22Rv1 (cell line): ENCODE measurements around the gene GRM7.

Source experiments
- H3K27ac ChIP-seq: fragments of 450-650 bp; 2 replicates; pipeline ENCODE4 v1.5.1; 2017
- CTCF ChIP-seq: fragments of 450-650 bp; IDR thresholded peaks from 2 replicates; pipeline ENCODE4 v1.5.1; 2017; ENCODE audit warnings: mild to moderate bottlenecking
- ZFX ChIP-seq: fragments of 450-650 bp; IDR thresholded peaks from 2 replicates; pipeline ENCODE4 v1.6.1; 2017; ENCODE audit warnings: antibody characterized with exemption, borderline replicate concordance

GRM7 gene

DNA sequence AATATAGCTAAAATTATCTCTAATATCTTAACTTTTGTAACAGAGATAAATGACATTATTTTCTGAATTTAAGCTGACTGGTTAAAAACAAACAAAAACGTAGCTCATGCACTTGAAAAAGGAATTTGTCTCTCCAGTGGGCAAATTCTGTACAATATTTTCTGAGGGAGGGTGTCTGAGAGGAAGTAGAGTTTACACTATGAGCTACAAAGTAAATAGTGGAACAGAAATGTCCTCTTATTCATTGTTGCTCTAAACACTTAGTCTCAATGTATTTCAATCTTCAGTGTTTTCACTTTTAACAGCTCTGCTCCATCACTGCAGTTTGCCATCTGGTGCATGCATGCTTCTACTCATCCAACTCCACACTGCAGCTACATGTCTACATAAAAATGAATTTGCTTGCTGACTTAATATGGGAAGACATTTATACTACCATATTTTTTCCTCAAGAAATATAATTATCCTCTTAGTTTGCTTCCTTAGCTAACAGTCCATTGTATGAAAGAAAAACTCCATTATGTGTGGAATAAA, 823.3 kb downstream of the GRM7 start:
- H3K27ac ChIP-seq, result no peak overlapping the region
- no peak for TF ChIP-seq CTCF
- no peak for TF ChIP-seq ZFX

DNA sequence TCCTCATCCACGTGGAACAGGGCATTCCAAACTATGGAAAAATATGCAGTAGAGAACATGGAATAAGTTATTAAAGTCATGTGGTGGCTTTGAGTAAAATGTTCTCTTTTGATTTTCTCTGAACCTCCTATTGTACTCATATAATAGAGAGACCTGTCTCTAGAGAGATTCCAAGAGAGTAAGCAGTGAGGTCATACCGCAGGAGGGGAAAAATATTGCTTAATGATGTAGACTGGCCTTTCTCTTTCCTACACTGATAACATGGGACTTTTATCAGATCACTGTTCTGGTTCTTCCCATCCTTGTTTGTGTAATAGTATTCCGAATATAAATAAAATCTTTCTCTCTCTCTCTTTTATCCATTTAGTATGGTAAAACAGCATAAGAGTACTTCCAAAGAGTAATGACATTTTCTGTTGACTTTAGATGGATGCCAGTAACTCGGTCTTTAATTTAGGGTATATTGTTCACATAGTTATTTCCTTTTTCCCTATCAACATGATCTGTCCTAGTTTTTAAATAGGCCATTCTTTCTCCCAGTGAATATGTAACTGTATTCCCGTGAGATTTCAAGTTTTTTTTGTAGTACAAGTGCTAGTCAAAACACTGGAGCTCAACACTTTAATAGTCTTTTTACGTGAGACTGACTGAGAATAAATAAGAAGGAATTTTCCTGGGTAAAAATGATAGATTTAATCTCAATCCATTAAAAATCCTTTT, 826.7 kb downstream of the GRM7 start:
- H3K27ac ChIP-seq, result no peak overlapping the region
- TF ChIP-seq ZFX (no peak), CTCF (no peak)

GRCh38 chr3:7692866-7693265, 832.0 kb downstream of the GRM7 start:
- no peak for TF ChIP-seq CTCF
- TF ChIP-seq ZFX, result no peak
- H3K27ac ChIP-seq, result no peak overlapping the region

DNA sequence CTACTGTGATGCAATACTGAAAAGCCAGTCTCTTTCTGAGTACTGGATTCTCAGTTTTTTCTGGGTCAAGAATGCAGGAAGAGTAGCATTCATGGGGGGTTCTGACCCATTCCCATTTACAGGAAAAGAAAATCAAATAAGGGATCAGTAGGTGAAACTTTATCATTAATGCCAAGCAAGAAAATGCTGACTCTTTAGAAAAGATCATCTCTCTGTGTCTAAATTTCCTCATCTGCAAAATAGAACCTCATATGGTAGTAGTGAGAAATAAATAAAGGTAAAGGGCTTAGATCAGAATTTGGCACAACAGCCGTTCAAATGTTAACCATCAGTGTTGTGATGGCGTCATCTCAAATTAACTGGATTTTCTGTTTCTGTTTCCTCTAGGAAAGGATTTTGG, 833.1 kb downstream of the GRM7 start:
- TF ChIP-seq CTCF (no peak), ZFX (no peak)
- no peak overlapping the region for H3K27ac ChIP-seq

DNA sequence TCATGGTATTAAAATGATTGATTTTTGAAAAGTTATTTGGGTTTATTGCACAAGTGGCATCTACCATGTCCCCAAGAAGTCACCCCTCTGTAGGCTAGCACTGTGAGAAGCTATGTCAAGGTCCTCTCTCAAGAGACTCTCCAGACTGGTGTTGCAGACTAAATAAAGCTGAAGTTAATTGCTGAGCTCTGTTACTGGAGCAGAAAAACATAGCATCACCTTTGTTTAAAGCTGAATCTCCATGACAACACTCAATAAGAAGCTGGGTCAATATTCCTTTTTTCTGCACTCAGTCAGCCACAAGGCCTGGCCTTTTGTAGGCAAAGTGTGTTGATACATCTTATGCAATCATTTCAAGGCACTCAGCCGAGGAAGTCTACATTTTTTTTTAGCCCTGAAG, 834.1 kb downstream of the GRM7 start:
- TF ChIP-seq CTCF, result no peak
- H3K27ac ChIP-seq, result no peak overlapping the region

DNA sequence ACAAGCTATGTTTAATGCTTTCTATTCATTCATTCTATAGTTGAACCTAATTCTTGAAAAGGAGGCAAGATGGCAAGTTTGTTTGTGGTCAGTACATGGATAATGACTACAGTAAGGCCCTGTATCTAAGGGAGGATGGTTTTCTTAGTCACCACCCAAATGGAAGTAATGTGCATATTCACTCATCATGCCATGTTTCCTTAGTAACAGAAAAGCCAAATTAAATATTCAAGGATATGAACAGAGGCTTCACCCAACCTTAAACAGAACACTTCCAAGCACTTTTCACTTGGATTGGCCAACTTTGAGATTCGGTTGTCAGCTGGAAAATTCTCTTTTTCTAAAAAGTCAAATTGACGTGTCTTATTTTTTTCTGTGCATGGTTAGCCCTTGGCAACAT, 835.4 kb downstream of the GRM7 start:
- TF ChIP-seq ZFX, result no peak
- TF ChIP-seq CTCF, result no peak
- H3K27ac ChIP-seq, result no peak overlapping the region

DNA sequence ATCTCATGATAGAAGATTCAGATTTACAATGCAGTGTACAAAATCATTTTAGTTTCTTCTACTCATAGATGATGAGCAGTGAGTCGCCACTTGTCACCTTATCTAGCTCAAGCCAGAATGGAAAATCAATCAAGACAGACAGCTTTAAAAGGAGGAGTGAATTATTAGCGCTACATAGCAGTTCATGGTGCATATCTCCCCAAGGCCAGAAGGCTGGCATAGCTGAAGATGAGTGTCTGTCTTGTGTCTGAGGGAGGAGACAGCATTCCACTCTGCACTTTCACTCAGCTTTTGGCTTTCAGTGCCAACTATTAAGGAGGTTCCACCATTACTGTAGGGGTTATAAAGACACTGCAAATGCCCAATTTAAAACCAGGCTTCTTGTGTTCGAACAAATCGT, 836.6 kb downstream of the GRM7 start:
- TF ChIP-seq ZFX (no peak), CTCF (no peak)
- H3K27ac ChIP-seq, result no peak overlapping the region
